Esophagus muscularis mucosa (tissue), 3 donors: ENCODE results near the gene RNF144A.

ENCODE experiments used
- CTCF ChIP-seq, 3 experiments: fragments of 200-600 bp in 2 of 3; fragments of 450-650 bp in 1 of 3; sonication (generic) in 2 of 3; IDR thresholded peaks; one replicate each; pipeline ENCODE4 v1.5.1; 2017 to 2019; ENCODE audit warnings: antibody characterized with exemption in 3 of 3, mild to moderate bottlenecking in 2 of 3, moderate library complexity in 1 of 3
- POLR2AphosphoS5 ChIP-seq, 2 donors: sonication (generic); formaldehyde crosslinking; IDR thresholded peaks; one replicate each; pipeline ENCODE4 v1.6.1; 2017; ENCODE audit warnings: antibody characterized with exemption in 2 of 2

GRCh38 chr2:6924101-6924923, 7.1 kb downstream of the RNF144A start:
- TF ChIP-seq CTCF (IDR thresholded peaks at IDR 0.05) (no peak), POLR2AphosphoS5 (IDR thresholded peaks at IDR 0.05) (no peak)
